NCI-H460 (cell line): Measurements from ENCODE around the gene GTF2F2. TPM values are rescaled to one million over a fixed set of nuclear protein-coding genes. Genes with fewer than 3 reads are reported as not detected.
"Not testable (repeated sequence)": the region's sequence is repeated elsewhere in the genome, so short reads cannot be mapped to it uniquely, and the experiment has no call there.

Source experiments
- DNase-seq: peaks from one replicate; pipeline ENCODE4 v3.0.0-alpha.2; 2016; ENCODE audit warnings: low read depth; ENCODE audit errors: extremely low read depth
- total RNA-seq: library from RNA; depleted of rRNA; stranded (reverse); fragments of >200 nt; shearing (Covaris generic); gene quantifications from 2 replicates; pipeline ENCODE4 v1.2.3, GENCODE V29; 2014

GTF2F2 gene
- total RNA-seq, 1 experiment from 2014 or later: 33.9 TPM

GRCh38 chr13:45178349-45179162, 58.2 kb downstream of the GTF2F2 start:
- DNase-seq: no peak

- no peak for DNase-seq
These were observed 59.1 kb downstream of the GTF2F2 start for GRCh38 chr13:45179428-45179827.

DNA sequence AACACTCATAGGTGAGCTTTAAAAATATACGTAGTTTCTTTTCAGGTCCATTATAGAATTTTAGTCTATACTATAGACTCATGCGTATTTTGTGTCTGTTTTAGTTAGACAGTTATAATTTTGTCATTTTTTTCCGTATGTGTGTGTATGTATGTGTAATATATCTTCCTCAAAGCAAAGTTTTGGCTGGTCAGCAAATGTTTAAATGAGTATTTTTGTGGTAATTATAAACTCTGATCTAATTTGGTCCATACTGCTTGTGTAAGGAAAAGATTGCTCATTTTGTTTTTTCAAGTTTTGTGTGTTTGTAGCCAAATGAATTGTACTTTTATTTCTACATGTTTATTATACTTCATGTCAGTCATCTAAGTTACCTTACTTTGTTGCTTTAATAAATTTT, 60.0 kb downstream of the GTF2F2 start:
- DNase-seq: no peak

- no peak for DNase-seq
These were observed 60.6 kb downstream of the GTF2F2 start for GRCh38 chr13:45180713-45181601.

DNA sequence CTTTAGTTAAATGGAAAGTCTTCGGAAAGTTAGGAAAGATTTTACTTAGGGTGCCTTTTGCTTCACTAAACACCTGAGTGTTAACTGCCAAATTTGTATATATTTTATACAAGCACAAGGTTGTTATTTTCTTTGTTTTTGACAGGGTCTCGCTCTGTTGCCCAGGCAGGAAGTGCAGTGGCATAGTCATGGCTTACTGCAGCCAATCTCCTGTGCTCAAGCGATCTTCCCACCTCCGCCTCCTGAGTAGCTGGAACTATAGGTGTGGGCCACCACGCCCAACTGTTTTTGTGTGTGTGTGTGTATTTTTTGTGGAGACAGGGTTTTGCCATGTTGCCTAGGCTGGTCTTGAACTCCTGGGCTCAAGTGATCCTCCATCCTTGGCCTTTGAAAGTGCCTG, 64.4 kb downstream of the GTF2F2 start:
- DNase-seq: no peak

- no peak for DNase-seq
These were observed 65.0 kb downstream of the GTF2F2 start for GRCh38 chr13:45185286-45185685.

GRCh38 chr13:45189077-45189476, 68.8 kb downstream of the GTF2F2 start:
- DNase-seq: not testable (repeated sequence)

GRCh38 chr13:45189511-45189910, 69.2 kb downstream of the GTF2F2 start:
- not testable (repeated sequence) for DNase-seq

- no peak for DNase-seq
These were observed 71.6 kb downstream of the GTF2F2 start for GRCh38 chr13:45191874-45192273.

DNA sequence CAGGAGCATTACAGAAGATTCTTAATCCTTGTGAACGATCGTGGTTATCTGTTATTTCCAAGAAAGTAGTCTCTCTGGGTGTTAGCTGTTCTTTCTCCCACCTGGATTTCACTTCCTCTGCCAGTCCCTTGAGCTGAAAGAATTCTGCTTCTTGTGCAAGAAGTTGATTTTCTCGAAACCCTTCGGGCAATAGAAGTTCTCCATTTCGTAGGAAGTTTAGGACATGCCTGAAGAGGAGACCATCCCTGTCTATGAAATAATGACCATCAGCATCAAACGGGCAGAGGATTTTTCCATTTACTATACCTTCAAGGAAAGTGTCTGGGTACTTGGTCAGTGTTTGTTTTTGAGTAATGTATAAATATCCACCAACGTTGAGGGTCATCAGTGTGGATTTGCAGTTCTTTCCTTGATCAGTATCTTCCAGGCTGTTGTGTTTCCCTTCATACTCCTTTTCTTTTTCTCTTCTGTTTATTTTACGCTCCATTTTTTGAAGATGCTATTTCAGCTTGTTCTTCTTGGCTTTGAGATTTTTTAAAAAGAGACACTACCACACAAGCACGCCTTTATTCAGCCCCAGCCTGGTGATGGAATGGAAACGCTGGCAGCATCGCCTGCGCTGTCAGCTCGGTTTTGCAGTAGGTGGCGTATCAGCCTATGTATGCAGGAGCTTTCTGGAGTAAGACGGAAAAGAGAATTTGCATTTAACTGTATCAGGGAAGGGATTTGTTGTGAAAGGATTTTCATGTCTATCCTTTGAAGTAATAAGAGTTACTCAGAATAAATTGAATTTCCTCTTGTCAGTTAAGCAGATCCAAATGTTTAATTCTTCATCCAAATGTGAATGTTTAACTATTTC, 74.0 kb downstream of the GTF2F2 start:
- DNase-seq: no peak

DNA sequence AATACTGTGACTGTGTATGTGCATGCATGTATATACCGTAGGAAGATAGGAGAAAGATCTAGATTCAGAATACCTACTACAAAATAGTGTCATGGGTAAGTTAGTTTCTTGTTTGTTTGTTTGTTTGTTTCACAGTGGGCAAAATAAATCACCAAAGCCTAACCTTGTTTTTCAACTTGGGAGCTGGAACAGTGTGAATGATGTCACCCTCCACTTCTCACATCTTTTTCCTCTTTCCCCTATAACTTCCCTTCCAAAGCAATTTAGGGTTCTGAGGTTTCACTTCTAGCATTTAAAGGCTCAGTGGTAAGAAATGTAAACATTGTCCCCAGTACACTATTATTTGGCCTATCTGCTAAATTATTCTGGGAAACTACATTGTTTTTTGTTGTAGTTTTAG, 75.1 kb downstream of the GTF2F2 start:
- DNase-seq: no peak

DNA sequence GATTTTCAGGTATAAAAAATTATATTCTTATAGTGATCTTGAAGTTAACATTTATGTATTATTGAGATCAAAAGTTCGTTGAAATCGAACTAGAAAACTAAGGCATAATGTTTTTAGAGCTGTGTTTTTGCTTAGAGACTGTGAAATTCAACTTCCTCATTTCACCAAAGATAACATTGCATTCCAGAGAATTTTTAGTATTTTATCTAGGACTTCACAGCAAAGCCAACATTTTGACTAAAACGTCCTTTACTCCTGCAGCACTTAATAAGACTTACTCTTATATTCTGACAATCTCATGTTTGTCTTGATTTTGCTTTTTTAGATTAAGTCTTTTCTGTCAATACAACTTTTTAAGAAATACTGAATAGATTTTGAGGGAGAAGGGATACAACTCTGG, 75.8 kb downstream of the GTF2F2 start:
- no peak for DNase-seq

GRCh38 chr13:45196622-45197021, 76.3 kb downstream of the GTF2F2 start:
- no peak for DNase-seq

GRCh38 chr13:45198041-45198440, 77.7 kb downstream of the GTF2F2 start:
- no peak for DNase-seq

DNA sequence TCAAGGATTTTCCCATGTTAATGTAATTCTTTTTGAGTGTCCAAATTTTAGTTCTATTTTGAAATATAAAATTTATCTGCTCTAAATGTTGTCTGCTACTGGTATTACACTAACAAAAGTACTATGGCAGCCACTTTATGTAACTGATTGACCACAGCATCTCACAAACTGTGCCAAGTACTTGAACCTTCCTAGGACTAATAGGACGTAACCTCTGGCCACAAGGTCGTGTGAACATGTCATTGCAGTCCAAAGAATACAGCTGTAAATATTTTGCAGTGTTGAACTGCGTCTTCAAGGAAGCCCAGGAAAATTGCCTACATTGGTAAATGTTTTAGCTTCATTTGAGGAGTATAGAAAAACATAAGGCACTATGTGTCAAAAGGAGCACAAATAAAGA, 78.6 kb downstream of the GTF2F2 start:
- DNase-seq: no peak

DNA sequence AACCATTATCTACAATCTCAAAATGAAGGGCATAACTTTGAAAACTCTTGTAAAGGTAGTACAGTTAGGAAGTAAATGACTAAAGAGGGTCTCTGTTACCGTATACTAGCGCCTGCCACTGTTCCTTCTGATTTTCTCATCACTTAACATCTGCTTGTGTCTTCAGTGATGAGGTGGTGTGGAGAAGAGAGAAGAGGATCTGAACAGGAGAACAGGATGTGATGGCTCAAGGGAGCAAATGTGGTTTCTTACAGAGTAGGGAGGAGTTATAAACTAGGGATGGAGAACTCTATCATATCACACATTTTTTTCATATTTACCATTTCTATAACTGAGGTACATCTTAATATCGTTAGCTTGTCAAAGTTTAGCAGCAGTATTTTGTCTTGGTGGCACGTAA, 79.4 kb downstream of the GTF2F2 start:
- no peak for DNase-seq

- no peak for DNase-seq
These were observed 80.5 kb downstream of the GTF2F2 start, which contains the start of gene KCTD4 for GRCh38 chr13:45200701-45201232. Gene KCTD4 (minus strand): TSS chr13:45201045. CDS start chr13:45194567, 6,478 bp downstream.

- DNase-seq: no peak
These were observed 84.8 kb downstream of the GTF2F2 start for GRCh38 chr13:45205124-45205523.

- DNase-seq: no peak
These were observed 86.0 kb downstream of the GTF2F2 start for GRCh38 chr13:45206340-45206739.

GRCh38 chr13:45207319-45207718, 87.0 kb downstream of the GTF2F2 start:
- no peak for DNase-seq
